HT-29 (cell line): ENCODE data around the gene BRK1. TPM values are rescaled to one million over a fixed set of nuclear protein-coding genes. Genes with fewer than 3 reads are reported as not detected.
"Not testable (repeated sequence)": the region's sequence is repeated elsewhere in the genome, so short reads cannot be mapped to it uniquely, and the experiment has no call there.

Experiments used
- DNase-seq: peaks from one replicate; pipeline ENCODE4 v3.0.0-alpha.2; 2015; ENCODE audit warnings: low spot score
- total RNA-seq: library from RNA; depleted of rRNA; stranded (reverse); fragments of >200 nt; shearing (Covaris generic); gene quantifications from 2 replicates; pipeline ENCODE4 v1.2.3, GENCODE V29; 2014

The BRK1 gene
- total RNA-seq, 1 experiment from 2014 or later = 41.7 TPM

DNA sequence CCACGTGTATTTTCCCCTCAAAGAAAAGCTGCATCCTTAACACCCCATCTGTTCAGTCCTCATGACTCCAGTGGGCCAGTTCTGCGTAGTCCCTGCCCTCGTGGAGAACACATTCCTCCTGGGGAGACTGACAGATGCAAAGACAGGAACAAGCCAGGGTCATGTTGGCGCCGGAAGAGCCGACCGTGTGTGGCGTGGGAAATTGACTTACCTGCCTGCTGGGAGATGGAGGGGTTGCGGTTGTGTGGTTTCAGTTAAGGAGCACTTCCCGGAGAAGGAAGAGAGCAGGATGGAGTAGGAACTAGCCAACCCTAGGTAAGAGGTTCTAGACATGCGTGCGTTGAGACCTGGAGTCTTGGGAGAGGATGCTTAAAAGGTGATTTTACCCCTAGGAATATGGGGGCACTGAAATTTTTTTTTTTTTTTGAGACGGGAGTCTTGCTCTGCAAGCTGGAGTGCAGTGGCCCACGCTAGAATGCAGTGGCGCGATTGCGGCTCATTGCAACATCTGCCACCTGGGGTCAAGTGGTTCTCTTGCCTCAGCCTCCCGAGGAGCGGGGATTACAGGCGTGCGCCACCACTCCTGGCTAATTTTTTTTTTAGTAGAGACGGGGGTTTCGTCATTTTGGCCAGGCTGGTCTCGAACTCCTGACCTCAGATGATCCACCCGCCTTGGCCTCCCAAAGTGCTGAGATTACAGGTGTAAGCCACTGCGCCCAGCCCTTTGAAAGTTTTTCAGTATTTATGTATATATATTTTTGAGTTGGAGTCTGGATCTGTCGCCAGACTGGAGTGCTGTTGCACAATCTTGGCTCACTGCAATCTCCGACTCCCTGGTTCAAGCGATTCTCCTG, 27.5 kb downstream of the BRK1 start:
- DNase-seq = peak; percentile 25

DNA sequence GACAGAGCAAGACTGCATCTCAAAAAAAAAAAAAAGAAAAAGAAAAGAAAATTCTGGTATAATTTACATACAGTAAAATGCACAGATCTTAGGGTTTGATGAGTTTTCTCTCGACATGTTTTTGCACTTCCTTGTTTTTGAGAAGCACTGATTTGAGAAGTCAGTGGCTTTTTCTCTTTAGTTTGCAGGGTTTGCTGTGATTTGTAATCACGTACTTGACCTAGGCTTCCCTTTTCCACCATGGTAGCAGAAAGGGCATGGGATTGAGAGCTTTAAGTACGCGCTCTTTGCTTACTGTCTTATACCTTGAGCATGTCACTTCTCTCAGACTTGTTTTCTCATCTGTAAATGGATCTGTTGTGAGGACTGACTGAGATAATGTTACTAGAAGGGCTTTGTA, 30.2 kb downstream of the BRK1 start:
- no peak for DNase-seq

DNA sequence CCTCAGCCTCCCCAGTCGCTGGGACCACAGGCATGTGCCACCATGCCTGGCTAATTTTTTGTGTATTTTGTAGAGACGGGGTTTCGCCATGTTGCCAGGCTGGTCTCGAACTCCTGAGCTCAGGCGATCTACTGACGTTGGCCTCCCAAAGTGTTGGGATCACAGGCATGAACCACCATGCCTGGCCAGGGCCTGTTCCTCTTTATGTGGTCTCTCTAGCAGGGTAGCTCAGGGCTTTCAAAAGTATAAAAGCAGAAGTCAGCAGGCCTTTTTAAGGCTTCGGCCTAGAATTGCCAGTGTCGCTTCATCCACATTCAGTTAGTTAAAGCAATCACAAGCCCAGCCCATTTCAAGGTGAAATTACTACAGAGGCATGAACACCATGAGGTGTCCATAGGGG, 33.8 kb downstream of the BRK1 start:
- DNase-seq = no peak

DNA sequence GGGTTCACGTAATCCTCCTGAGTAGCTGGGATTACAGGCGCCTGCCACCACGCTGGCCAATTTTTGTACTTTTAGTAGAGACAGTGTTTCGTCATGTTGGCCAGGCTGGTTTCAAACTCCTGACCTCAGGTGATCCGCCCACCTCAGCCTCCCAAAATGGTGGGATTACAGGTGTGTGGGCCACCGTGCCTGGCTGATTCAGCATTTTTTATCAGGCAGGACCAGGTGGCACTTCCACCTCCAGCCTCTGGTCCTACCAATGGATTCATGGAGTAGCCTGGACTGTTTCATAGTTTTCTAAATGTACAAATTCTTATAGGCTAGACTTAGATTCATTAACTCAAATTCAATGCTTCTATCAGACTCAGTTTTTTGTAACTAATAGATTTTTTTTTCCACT, 35.5 kb downstream of the BRK1 start:
- no peak for DNase-seq

DNA sequence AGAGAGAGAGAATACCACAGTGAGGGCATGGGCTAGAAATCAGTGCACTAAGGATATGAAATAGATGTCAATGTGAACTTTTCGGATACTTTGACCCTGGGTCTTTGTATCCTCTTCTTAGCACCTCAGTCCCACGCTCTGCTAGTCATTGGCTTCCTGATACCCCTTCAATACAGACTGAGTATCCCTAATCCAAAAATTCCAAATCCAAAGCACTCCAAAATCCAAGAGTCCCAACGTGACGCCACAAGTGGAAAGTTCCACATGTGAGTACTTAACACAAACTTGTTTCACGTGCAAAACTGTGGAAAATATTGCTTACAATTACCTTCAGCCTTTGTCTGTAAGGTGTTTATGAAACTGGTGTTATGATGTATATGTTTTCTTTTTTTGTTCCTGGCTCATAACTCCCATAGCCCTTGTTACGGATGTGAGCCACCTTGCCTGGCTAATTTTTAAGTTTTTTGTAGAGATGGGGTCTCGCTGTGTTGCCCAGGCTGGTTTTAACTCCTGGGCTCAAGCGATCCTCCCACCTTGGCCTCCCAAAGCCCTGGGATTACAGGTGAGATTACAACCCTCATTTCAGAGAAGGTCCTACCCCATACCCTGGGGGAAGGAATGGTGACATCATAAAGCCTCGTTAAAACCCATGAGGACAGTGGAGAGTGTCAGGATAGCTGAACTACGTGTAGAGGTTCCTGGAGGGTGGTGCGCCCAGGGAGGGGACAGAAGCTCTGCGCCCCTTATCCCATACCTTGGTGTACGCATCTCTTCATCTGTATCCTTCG, 39.1 kb downstream of the BRK1 start:
- DNase-seq = no peak

DNA sequence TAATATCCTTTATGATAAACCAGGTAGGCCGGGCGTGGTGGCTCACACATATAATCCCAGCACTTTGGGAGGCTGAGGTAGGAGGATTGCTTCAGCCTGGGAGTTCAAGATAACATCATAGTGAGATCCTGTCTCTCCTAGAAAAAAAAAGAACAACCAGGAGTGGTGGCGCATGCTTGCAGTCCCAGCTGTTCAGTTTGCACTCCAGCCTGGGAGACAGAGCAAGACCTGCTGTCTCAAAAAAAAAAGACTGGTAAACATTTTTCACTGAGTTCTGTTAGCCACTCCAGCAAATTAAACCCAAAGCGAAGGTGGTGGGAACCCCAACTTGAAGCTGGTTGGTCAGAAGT, 39.6 kb downstream of the BRK1 start:
- DNase-seq = no peak

DNA sequence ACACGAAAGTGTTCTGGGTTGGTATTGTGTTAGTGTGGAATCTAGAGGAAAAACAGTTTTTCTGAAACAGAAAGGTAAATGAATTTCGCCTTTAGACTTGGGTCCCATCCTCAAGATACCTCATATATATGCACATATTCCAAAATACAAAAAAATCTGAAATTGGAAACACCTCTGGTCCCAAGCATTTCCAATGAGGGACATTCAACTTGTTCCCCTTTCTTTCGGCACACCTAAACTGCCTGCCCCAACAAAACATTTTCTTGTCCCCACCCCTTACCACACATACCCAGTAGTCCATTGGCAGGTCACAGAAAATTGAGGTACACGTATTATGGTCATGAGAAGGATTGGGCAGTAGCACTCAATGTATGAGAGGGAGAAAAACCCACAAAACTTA, 40.2 kb downstream of the BRK1 start:
- DNase-seq = no peak

DNA sequence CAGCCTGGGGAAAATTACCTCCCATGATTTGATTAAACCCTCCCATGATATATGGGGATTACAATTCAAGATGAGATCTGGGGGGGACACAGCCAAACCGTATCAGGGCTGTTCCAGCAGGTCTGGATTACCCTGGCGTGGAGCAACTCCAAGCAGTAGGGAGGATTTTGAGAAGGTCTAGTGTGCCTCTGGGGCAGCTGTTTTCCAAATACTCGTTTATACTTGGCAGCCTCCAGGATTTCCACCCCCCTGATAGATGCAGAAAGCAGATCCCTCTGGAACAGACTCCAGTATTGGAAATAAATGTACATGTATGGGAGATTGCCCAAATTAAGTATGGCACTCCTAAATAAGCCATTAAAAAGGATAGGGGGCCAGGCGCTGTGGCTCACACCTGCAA, 41.6 kb downstream of the BRK1 start:
- DNase-seq = no peak

DNA sequence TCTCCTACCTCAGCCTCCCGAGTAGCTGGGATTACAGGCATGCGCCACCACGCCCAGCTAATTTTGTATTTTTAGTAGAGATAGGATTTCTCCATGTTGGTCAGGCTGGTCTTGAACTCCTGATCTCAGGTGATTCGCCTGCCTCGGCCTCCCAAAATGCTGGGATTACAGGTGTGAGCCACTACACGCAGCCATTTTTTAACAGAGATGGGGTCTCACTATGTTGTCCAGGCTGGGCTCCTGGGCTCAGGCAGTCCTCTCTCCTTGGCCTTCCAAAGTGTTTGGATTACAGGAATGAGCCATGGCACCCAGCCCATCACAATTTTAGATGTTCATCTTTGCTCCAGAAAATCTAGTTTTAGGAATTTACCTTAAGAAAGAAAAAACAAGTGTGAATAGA, 43.1 kb downstream of the BRK1 start:
- not testable (repeated sequence) for DNase-seq

DNA sequence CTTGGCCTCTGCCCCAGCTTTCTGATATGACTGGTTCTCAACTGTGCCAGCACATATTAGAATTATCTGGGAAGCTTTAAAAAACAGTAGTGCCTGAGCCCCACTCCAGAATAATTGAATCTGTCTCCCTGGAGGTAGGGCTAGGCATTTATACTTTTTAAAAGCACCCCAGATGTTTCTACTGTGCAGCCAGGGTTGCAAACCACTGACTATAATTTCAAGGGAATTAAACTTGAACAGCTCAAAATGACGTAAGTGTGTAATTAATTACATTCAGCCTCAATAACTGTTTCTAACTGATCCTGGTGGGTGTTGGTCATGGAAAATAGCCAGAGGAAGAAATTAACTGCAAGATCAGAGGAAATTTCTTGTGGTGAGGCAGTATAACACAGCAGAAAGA, 44.9 kb downstream of the BRK1 start:
- DNase-seq = no peak

DNA sequence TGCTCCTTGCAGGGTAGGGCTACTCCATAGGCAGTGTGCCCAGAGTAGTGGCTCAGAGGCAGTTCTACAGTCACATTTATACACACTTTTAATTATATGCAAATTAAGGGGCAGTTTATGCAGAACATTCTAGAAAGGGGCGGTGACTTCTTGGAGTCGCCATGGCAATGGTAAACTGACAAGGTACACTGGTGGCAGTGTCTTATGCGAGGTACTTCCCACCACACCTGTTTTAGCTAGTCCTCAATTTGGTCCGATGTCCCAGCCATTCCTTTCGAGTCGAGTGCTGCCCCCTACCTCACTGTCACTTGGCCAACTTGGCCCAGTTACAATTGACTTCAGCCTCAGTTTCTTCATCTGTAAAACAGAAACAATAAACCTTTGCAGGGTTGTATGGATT, 45.5 kb downstream of the BRK1 start:
- DNase-seq = no peak

DNA sequence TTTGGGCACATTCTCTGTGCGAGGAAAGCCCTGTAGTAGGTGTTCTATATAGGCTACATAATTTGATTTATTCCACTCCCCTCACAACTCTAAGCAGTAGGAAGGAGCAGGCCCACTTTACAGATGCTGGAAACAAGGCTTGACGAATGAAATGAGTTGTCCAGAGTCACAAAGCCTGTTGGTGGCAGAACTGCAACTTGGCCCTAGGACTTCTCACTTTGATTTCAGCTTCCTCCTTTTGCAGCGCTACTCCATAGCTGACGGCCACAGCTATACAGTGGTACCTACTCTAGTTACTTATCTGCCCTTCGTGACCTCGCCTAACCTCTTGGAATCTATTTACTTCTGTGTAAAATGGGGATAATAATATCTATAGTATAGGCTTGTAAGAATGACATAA, 46.7 kb downstream of the BRK1 start:
- no peak for DNase-seq

DNA sequence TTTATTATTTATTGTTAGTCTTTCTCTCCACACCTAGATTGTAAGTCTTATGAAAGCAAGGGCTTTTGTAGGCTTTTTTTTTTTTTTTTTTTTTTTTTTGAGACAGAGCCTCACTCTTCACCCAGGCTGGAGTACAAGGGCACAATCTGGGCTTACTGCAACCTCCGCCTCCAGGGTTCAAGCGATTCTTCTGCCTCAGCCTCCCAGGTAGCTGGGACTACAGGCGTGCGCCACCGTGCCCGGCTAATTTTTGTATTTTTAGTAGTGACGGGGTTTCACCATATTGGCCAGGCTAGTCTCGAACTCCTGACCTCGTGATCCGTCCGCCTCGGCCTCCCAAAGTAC, 48.7 kb downstream of the BRK1 start:
- not testable (repeated sequence) for DNase-seq

DNA sequence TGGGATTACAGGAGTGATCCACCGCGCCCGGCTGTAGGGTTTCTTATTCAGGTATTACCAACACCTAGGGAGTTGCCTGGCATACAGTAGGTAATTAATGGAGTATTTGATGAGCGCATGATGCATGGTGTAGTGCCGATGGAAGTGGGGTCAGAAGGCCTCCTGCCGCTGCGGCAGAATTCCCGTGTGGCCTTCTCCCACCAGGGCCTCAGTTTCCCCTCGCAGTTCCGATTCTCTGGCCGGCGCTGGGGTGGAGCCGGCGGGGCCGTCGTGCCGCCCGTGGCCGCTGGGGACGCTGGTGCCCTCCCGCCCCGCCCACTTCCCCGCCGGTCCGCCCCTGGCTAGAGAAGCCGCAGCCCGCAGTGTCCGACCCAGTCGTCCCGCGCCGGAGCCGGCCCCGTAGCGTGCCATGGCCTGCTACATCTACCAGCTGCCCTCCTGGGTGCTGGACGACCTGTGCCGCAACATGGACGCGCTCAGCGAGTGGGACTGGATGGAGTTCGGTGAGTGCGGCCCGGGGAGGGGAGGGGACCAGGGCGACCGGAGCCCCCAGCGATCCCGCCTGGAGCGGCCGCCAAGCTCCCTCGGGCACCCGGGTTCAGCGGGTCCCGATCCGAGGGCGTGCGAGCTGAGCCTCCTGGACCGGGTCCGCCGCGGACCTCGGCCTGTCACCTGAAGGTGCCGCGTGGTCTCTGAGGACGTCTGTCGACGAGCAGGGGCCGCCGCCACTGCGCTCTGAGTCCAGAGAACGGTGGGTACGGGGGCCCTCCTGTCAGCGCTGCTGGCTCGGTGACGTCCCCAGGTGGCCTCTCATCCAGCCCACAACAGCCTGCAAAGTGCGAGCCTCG, 49.3 kb downstream of the BRK1 start, which contains the start of gene IRAK2:
Gene IRAK2, plus strand, starts transcription at position 374 of the 848 bp plus-strand sequence. Its CDS starts 36 bp downstream, at position 410.
- DNase-seq = peak; percentile 63

DNA sequence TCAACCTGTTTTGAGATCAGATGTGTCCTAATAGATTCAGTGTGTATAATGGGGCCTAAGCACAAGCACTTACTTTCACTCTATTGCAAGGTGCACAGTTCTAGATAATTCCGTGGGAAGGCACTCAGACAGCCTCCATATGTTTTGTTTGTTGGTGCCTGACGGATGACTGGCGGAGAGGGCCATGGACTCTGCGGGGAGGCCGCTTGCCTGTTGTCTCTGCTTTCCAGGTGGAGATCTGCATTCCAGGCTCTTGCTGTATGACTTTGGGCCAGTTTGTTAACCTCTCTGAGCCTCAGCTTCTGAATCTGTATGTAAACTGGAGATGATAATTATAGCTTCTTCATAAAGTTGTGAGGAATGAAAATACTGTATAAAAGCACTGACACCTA, 50.7 kb downstream of the BRK1 start:
- DNase-seq = no peak

DNA sequence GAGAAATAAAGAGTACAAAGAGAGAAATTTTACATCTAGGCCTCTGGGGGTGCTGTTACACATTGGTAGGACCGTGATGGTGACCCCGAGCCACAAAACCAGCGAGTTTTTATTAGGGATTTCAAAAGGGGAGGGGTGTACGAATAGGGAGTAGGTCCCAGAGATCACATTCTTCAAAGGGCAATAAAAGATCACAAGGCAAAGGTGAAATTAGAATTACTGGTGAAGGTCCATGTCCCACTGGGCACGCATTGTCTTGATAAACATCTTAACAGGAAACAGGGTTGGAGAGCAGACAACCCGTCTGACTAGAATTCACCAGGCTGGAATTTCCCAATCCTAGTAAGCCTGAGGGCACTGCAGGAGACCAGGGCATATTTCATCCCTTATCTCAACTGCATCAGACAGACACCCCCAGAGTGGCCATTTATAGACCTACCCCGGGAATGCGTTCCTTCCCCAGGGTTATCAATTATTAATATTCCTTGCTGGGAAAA, 53.6 kb downstream of the BRK1 start:
- DNase-seq = peak; percentile 61

DNA sequence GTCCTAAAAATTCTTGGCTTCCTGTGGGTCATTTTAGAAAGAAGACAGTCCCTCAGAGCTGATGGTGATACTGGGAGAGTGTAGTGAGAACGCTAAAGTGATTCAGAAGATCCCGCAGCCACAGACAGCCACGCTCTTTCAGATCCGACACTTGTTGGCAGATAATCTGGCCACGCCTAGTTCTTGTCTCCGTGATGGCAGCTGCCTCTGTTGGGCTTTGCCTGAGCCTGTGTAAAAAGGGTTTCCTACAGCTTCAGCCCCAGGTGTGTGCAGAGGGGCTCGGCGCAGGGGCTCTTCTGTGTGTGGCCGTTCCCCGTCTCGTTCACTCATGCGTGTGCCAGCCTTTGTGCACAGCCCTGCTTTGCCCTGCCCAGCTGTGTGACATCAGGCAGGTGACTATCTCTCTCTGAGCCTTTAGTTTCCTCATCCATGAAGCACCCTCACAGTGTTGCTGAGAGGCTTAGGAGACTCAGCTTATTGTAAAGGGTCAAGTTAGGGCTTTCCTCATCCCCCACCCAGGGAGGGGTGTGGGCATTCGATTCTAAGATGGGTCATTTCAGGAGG, 55.5 kb downstream of the BRK1 start:
- DNase-seq = no peak

DNA sequence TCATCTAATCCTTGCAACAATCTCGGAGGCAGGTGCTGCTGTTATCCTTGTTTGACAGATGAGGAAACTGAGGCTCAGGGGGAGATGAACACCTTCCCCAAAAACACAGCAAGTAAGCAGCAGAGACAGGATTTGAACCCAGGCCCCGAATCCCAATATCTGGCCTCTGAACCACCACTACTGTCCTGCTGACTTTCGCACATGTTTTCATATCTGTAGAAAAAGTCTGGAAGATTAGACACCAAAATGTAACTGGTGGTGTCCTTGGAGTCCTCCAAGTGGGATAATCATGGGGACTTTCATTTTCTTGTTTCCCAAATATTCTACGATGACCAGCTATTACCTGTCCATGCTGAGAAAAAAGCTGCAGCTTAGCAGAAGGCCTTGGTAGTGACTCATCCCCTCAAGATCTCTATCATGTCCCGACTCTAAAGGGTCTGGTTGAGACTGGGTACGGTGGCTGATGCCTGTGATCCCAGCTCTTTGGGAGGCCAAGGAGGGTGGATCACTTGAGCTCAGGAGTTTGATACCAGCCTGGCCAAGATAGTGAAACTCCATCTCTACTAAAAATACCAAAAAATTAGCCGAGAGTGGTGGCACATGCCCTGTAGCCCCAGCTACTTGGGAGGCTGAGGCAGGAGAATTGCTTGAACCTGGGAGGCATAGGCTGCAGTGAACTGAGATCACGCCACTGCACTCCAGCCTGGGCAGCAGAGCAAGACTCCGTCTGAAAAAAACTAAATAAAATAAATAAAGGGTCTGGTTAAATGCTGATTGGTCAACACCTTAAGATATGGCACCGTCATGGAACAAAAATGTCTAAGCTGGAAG, 57.8 kb downstream of the BRK1 start:
- DNase-seq = no peak

DNA sequence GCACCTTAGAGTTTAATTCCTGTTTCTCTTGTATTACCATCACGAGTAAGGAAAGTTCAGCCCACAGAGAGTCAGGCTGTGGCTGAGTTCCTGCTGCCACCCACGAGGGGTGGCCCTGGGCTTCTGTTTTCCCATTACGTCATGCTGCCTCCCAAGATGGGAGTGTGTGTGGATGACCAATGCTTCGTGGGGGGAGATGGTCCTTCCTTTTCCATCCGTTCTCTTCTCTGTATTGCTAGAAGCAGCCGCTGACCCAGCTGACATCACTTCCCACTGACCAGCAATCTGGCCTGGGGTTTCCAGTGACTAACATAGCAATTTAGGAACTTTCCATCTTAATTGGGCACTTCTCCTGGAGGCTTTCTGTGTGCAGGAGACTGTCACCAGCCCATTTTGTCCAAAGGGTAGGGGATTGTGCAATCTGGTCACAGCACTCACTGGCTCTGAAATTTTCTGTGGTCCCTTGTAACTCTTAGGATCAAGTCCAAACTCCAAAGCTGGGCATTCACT, 58.5 kb downstream of the BRK1 start:
- no peak for DNase-seq

DNA sequence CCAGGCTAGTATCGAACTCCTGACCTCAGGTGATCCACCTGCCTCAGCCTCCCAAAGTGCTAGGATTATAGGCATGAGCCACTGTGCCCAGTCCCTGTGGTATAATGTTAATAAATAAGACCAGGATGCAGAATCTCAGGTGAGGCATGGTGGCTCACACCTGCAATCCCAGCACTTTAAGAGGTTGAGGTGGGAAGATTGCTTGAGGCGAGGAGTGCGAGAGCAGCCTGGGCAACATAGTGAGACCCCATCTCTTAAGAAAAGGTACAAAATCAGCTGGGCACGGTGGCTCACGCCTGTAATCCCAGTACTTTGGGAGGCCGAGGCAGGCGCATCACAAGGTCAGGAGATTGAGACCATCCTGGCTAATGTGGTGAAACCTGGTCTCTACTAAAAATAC, 59.9 kb downstream of the BRK1 start:
- DNase-seq = not testable (repeated sequence)
